ENCODE measurements around the gene RUVBL2.

GRCh38 chr19:49010453-49010852 lies 16.8 kb downstream of the RUVBL2 start:
- TF ChIP-seq POLR2A (IDR thresholded peaks at IDR 0.05; ENCODE audit: low read length) = no peak
- no peak for TF ChIP-seq GATA1 (IDR thresholded peaks at IDR 0.05; ENCODE audit: low read depth, low read length)

All from erythroblast (primary cell).